Fibroblast of mammary gland (primary cell): Measurements from ENCODE around the gene TBCD.

Source experiments
- DNase-seq: peaks from one replicate; pipeline ENCODE4 v3.0.0-alpha.2; 2010; ENCODE audit warnings: low read depth
- H3K4me3 ChIP-seq: 2 replicates; pipeline ENCODE4 v1.5.1; 2011; ENCODE audit warnings: low read depth, mild to moderate bottlenecking, low read length, moderate library complexity; ENCODE audit not compliant: control insufficient read depth
- TF ChIP-seq, protein P1 (sequence below): conservative IDR thresholded peaks from 2 replicates; pipeline ENCODE4 v1.5.1; 2011; ENCODE audit warnings: low read depth, low read length, inconsistent platforms; ENCODE audit not compliant: control insufficient read depth, insufficient read depth

Gene TBCD

DNA sequence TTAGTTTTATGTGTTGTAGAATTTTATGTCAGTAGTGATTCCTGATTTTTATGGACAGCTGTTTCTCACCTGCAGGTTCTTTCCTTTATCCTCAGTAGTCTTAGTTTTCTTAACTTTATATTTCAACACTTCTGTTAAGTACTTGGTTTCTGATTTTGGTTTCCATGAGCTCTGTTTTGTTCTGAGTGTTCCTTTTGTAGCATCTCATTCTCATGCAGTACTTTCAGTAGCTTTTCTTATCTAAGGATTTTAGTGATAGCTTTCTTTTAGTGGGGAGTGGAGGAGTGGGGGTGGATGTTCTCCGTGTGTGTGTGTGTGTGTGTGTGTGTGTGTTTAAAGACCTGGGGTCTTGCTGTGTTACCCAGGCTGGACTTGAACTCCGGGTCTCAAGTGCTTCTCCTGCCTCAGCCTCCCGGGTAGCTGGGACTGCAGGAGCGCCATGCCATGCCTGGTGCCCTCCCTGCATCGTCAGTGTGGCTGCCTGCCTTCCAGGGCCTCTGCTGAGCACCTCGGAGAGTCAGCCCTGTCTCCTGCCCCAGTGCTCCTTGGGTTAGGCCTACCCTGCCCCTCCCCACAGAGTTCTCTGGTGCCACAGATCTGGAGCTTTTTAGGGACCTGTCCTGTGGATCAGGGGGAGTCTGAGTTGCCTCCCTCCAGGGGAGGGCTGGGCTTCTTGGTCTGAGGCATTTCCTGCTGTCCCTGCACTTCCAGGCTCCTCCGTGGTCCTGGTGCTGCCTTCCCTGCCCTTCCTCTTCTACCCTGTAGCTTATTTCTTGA, 92.2 kb downstream of the TBCD start:
- no peak for DNase-seq
- H3K4me3 ChIP-seq = no peak overlapping the region
- TF ChIP-seq, protein P1, sequence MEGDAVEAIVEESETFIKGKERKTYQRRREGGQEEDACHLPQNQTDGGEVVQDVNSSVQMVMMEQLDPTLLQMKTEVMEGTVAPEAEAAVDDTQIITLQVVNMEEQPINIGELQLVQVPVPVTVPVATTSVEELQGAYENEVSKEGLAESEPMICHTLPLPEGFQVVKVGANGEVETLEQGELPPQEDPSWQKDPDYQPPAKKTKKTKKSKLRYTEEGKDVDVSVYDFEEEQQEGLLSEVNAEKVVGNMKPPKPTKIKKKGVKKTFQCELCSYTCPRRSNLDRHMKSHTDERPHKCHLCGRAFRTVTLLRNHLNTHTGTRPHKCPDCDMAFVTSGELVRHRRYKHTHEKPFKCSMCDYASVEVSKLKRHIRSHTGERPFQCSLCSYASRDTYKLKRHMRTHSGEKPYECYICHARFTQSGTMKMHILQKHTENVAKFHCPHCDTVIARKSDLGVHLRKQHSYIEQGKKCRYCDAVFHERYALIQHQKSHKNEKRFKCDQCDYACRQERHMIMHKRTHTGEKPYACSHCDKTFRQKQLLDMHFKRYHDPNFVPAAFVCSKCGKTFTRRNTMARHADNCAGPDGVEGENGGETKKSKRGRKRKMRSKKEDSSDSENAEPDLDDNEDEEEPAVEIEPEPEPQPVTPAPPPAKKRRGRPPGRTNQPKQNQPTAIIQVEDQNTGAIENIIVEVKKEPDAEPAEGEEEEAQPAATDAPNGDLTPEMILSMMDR = no peak

DNA sequence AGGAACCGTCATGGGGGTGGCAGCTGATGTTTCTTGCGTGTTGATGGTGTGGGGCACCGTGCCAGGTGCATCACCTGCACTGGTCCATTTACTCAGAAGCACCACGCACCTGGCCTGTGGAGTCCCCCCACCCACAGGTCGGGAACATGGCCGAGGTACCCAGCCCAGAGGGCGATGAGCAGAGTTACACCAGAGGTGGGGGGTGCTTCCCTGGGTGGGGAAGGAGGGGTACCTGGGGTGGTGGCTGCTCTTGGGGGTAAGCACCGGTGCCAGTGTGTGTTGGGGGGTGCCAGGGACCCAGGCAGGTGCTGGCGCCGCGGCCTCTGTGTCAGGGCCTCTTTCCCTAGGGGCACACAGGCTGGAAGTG, 92.9 kb downstream of the TBCD start:
- H3K4me3 ChIP-seq = no peak overlapping the region

DNA sequence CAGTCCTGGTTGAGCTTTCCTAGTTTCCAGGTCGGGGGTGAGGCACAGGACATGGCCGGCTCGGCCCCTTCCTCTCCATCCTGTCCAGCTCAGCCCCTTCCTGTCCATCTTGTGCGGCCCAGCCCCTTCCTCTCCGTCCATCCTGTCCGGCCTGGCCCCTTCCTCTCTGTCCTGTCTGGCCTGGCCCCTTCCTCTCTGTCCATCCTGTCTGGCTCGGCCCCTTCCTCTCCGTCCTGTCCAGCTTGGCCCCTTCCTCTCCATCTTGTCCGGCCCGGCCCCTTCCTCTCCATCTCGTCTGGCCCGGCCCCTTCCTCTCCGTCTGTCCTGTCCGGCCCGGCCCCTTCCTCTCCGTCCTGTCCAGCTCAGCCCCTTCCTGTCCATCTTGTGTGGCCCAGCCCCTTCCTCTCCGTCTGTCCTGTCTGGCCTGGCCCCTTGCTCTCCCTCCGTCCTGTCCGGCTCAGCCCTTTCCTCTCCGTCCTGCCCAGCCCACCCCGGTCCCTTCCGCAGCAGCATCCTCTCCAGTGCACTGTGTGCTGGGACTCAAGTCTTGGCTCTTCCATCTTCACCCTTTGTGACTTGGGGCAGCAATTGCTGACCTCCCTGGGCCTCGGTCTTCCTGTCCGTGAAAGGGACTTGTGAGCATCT, 93.4 kb downstream of the TBCD start:
- TF ChIP-seq, protein P1 = no peak
- no peak overlapping the region for H3K4me3 ChIP-seq
- no peak for DNase-seq

More for the DNA sequence above, 92.9 kb downstream of the TBCD start:
- no peak for DNase-seq
- TF ChIP-seq, protein P1 = no peak

DNA sequence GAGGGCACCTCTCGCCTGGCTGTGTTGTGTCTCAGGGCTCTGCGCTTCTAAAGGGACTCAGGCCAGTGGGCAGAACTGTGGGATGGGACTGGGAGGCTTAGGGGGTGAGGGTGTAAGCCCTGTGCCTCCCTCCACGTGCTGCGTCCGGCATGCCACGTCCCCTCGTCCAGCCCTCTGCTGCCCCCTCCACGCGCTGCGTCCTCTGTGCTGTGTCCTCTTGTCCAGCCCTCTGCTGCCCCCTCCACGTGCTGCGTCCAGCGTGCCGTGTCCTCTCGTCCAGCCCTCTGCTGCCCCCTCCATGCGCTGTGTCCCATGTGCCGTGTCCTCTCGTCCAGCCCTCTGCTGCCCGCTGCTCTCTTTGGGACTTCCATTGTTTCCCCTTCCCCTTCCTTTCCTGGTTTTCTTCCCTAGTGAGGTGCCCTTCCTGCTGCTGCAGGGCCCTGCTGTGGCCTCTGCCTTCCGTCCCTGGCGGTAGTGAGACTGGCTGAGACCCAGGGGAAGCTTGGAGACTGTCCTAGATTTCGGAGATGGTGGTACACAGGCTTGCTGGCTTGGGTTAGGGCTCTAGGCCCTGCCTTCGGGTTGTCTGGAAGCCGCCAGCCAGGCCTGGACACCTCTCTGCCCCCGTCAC, 94.3 kb downstream of the TBCD start:
- no peak overlapping the region for H3K4me3 ChIP-seq
- TF ChIP-seq, protein P1 = no peak
- DNase-seq = no peak

DNA sequence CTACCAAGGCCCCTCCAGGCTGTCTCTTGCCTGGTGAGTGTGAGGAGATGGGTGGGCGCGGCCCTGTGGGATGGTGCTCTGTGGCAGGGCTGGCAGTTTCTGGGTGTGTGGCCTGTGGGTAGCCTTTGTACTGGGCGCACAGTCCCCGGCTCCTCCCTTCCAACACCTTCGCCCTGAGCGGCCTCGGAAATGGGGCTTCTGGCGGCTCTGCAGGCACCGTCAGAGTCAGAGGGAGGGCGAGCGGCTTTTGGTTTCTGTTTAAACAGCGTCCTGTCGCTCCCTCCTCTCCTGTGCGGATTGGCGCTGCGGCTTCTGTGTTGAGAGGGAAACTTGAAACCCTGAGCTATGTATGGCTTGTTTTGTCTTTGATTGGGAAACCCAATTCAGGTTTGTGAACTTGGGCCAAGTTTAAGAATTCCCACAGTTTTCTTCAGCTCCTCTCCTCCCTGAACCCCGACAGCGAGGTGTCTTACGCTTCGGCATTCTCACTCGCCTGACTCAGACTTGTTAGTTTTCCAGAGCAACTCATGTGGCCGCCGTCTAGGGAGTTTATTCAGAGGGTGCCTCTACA, 96.2 kb downstream of the TBCD start:
- peak overlapping the region; percentile 3 for H3K4me3 ChIP-seq
- TF ChIP-seq, protein P1 = no peak
- peak; percentile 72 for DNase-seq

DNA sequence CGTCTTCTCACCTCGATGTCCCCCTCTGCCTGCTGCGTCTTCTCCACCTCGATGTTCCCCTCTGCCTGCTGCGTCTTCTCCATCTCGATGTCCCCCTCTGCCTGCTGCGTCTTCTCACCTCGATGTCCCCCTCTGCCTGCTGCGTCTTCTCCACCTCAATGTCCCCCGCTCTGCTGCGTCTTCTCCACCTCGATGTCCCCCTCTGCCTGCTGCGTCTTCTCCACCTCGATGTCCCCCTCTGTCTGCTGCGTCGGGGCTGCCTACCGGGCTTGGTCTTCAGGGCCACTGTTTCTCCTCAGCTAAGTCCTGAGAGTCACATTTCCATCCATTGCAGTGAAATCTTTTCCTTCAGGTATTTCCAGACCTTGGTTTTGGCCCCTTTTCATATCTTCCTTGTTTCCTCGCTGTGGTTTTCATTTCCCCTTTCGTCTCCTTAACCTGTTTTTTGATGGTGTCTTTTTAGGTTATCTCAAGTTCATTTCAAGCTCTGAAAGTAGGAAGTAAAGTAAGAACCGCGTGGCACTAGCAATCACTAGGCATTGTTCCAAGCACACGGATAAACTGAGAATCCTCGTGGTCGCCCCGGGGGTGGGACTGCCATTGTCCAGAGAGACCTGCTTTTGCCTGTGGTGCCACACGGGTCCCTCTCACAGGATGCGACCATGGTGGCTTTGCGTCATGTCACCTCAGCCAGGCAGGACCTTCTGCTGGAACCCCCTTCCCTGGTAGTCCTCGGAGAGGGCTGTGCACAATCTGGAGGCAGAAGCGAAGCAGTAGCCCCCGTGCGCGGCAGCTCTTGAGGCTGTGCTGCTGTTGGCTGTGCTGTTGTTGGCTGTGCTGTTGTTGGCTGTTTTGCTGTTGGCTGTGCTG, 97.4 kb downstream of the TBCD start:
- no peak for DNase-seq
- TF ChIP-seq, protein P1 = no peak
- no peak overlapping the region for H3K4me3 ChIP-seq
